ENCODE measurements around the gene CLCN7.

The CLCN7 gene

DNA sequence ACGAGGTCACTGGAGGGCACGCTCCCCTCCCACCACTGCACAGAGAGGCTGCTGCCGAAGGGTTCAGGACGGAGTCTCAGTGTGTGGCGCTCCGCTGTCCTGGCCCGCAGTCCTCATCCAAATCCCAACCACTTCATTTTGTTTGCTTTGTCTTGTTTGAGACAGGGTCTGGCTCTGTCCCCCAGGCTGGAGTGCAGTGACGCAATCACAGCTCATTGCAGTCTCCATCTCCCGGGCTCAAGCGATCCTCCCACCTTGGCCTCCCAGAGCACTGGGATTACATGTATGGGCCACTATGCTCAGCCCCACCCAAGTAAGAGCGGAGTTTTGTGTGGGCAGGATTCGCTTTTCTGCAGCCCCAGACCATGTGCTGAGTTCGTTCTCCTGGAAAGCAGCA is 73.1 kb downstream of the CLCN7 start:
- DNase-seq (ENCODE audit: low spot score), result no peak

GRCh38 chr16:1401061-1401757 is 73.6 kb downstream of the CLCN7 start:
- peak; percentile 55 for DNase-seq (ENCODE audit: low spot score)

- peak; percentile 17 for DNase-seq (ENCODE audit: low spot score)
Observed at GRCh38 chr16:1398826-1399581, 75.8 kb downstream of the CLCN7 start.

GRCh38 chr16:1398351-1398750 is 76.5 kb downstream of the CLCN7 start:
- peak; percentile 3 for DNase-seq (ENCODE audit: low spot score)

- DNase-seq (ENCODE audit: low spot score), result peak; percentile 17
Observed at GRCh38 chr16:1397779-1398178, 77.0 kb downstream of the CLCN7 start.

DNA sequence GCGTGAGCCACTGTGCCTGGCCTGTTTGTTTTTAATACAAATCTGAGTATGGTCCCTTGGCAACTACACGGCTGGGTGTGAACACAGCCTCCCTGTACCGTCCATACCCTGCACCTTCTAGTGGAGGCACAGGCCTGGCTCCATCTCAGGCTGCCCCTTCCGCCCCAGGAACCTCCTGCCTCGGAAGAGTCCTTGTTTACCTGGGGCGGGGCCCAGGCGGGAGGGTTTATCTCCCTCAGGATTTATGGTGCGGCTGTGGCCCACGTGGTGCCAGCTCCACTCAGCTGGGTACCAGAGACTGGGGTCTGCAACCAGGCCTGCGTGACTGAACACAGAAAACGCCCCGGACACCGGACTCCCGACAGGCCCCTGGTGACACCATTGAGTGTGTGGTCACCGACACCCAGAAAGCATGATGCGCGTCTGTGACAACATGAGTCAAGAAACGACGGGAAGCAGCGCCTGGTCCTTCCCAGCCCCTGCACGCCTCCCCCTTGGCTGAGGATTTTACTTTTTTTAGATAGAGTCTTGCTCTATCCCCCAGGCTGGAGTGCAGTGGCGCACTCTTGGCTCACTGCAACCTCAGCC is 79.3 kb downstream of the CLCN7 start:
- DNase-seq (ENCODE audit: low spot score), result no peak
